ENCODE results near the gene PSIP1.
"Not testable (repeated sequence)": the region's sequence is repeated elsewhere in the genome, so short reads cannot be mapped to it uniquely, and the experiment has no call there.

Gene PSIP1

GRCh38 chr9:15430920-15431844 is 79.6 kb downstream of the PSIP1 start:
- no peak for DNase-seq

DNA sequence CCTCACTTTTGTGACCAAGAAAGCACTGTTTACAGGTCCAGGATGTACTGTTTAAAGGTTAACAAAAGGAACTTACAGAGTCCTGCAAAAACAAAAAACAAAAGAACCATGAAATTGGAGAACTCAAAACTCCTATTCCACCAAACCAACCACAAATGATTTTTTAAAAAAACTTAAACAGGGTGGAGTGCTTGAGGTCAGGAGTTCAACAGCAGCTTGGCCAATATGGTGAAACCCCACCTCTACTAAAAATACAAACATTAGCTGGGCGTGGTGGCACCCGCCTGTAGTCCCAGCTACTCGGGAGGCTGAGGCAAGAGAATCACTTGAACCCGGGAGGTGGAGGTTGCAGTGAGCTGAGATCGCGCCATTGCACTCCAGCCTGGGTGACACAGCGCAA is 83.1 kb downstream of the PSIP1 start:
- DNase-seq = not testable (repeated sequence)

DNA sequence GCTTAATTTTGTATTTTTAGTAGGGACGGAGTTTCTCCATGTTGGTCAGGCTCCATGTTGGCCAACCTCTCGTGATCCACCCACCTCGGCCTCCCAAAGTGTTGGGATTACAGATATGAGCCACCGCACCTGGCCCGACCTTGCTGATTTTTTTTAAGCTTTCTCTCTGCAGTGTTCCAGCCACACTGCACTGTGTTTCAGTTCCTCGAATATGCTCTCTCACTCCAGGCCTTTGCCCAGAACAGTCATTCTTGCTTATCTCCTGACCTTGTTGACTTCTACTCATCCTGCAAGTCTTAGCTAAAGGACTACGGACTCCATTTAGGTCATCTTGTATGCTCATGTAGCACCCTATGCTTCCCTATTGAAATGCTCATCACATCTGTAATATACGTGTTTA is 84.8 kb downstream of the PSIP1 start:
- DNase-seq = no peak

- peak; percentile 49 for DNase-seq
Observed at GRCh38 chr9:15423231-15423985, 87.4 kb downstream of the PSIP1 start.

GRCh38 chr9:15422372-15423230 is 88.2 kb downstream of the PSIP1 start, which contains the start of gene SNAPC3:
Gene SNAPC3, plus strand, starts transcription at chr9:15422876. Its CDS starts 4 bp downstream, at chr9:15422880.
- DNase-seq = peak; percentile 98

GRCh38 chr9:15421990-15422371 is 88.8 kb downstream of the PSIP1 start:
- no peak for DNase-seq

DNA sequence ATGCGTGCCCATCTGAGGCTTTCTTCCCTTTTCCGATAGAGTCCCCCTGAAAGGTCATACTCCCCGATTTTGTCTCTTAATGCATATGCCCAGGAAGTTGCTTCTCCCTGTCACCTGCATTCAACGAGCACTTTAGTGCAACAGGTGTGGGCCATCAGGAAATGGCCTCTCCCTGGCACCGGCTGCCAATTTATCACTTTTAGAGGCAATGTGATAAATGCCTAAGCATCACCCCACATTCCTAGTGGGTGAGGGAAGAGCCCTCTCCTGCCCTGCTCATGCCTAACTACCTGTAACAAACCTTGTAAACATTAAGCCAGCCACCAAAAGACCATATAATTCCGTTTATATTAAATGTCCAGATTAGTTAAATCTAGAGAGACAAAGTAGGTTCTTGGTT is 89.2 kb downstream of the PSIP1 start:
- DNase-seq = peak; percentile 7

DNA sequence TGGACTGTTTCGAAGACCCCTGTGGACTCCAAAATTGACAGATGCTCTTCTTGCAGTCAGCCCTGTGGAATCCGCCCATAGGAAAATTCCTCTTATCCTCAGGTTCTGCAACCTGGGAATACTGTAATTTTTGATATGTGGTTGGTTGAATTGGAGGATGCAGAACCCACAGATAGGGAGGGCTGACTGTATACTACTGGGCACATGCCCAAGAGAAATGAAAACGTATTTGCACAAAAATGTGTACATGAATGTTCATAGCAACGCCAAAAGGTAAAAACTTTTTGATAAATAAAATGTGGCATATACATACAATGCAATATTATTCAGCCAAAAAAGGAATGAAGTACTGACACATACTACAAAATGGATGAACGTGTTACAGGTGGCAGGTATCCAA is 90.0 kb downstream of the PSIP1 start:
- no peak for DNase-seq

DNA sequence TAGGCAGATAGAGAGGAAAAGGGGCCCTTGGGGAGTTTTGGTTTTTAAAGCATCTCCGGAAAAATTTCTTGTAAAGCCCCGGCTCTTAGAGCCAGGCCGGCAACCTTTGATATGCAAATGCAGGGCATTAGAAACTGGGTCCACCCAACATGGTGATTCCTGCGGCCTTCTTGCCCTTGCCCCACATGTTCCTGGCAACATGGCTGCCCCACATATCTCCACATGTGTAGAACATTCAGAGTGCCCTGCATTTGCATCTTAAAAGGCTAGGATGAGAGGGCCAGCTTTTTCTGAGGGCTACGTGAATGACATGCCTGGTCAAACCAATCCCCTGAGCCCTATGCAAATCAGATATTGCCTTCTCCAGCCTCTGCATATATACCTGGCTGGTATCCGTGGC is 93.1 kb downstream of the PSIP1 start:
- no peak for DNase-seq

DNA sequence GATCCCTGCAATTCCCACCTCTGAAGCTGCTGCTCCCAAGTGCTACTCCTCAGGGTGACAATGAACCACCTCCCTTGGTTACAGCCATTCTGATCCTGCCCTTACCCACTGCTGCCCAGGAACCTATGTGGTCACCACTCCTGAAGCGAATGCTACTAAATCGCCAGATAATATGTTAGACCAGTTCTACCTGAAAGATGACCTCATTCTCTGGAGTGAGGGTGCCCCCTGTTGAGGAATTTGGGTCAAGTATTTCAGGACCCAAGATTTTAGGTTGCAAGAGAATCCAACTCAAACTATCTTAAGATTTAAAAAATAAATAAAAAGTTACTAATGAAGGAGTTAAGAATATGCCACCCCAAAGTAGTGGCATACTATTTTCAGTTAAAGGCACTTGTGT is 93.9 kb downstream of the PSIP1 start:
- DNase-seq = peak; percentile 10

Data from NCI-H774 (cell line).